Ishikawa (cell line): Measurements from ENCODE around the gene MESP2.

Source experiments
- CREB1 ChIP-seq: IDR thresholded peaks from 2 replicates; pipeline ENCODE4 v1.6.1; 2012; ENCODE audit warnings: low read depth
- EP300 ChIP-seq: IDR thresholded peaks from 2 replicates; pipeline ENCODE4 v1.6.1; 2012; ENCODE audit warnings: borderline replicate concordance
- FOXM1 ChIP-seq: IDR thresholded peaks from 2 replicates; pipeline ENCODE4 v1.6.1; 2012; ENCODE audit warnings: low read depth, borderline replicate concordance
- MAX ChIP-seq: IDR thresholded peaks from 2 replicates; pipeline ENCODE4 v1.6.1; 2012
- ZBTB7A ChIP-seq: IDR thresholded peaks from 2 replicates; pipeline ENCODE4 v1.6.1; 2012; ENCODE audit warnings: low read depth

GRCh38 chr15:89790206-89790605 lies 14.1 kb downstream of the MESP2 start:
- no peak for TF ChIP-seq ZBTB7A
- TF ChIP-seq MAX = no peak
- no peak for TF ChIP-seq CREB1
- no peak for TF ChIP-seq FOXM1
- TF ChIP-seq EP300 = no peak
